Astrocyte of the hippocampus (primary cell): ENCODE results near the gene HJV.

Experiments used
- DNase-seq: peaks from one replicate; pipeline ENCODE4 v3.0.0; 2011; ENCODE audit warnings: low read depth, low spot score

The HJV gene

DNA sequence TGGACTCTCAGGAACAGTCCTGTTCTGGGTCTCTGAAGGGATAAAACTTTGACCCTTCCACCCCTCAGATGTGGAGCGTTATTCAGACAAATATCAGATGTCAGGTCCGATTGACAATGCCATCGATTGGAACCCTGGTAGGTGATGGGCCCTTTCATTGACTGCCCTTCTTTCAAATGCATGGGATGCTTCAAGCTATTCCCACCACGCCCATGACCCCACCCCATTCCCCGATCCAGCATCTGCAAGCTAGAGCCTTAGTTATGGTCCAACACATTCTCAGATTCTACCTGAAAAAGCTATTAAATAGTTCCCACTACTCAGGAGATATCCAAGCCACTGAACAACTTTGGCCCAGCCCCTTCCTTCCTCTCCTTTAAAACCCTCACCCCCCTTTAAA, 44.5 kb downstream of the HJV start:
- no peak for DNase-seq

DNA sequence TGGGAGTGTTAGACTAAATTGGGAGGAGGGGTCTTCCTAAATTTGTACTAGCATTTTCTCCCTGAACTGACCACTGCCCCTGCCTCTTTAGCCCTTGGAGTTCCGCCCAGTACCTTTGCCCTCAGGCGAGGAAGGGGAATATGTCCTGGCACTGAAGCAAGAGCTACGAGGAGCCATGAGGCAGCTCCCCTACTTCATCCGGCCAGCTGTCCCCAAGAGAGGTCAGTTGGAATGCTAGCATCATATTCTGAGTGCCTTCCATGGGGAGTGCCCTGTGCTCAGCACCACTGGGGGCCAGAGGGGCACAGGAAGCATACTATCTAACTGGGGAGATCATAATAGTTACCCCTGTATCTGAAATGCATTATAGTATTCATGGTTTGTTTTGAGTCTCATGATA, 46.3 kb downstream of the HJV start:
- no peak for DNase-seq

DNA sequence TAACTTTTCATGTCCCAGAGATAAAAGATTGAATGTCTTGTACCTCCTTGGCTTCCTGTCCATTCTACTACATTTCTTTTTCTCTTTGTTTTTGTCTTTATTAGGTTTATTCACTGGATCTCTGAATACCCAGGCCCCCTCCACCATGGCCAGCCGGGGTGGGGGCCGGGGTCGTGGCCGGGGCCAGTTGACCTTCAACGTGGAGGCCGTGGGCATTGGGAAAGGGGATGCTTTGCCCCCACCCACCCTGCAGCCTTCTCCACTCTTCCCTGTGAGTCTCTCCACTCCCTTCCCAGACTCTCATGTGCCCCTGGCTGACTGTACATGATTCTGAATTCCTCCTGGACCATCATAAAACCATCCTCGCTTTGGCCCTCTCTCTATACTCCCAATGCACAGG, 46.8 kb downstream of the HJV start:
- DNase-seq: no peak

GRCh38 chr1:145972580-145972979, 49.0 kb downstream of the HJV start:
- no peak for DNase-seq
